Endothelial cell of umbilical vein (primary cell): ENCODE data around the gene OR2T4. TPM values are rescaled to one million over a fixed set of nuclear protein-coding genes. Genes with fewer than 3 reads are reported as not detected.

ENCODE experiments used
- BruUV-seq: library from RNA; stranded (reverse); fragments of 400-500 nt; replicated peaks from 2 replicates; lab custom pipeline; 2021; lab: Mats Ljungman, UMichigan
- CTCF ChIA-PET: fragments of 300-600, 350-600 bp; sonication (Branson Sonifier 250); formaldehyde crosslinking; loops from one replicate; lab custom pipeline; 2021; ENCODE audit warnings: antibody characterized with exemption, inconsistent platforms; lab: Charles Lee
- POLR2A ChIA-PET: fragments of 300-600, 350-600 bp; sonication (Branson Sonifier 250); formaldehyde crosslinking; loops from one replicate; lab custom pipeline; 2021; ENCODE audit warnings: antibody characterized with exemption, inconsistent platforms; lab: Charles Lee
- DNase-seq: peaks from one replicate; pipeline ENCODE4 v3.0.0-alpha.2; 2011; ENCODE audit warnings: low read depth, low spot score
- FAIRE-seq: peaks from 2 replicates; lab custom pipeline; 2011; peaks lifted over from hg19 to GRCh38; lab: Jason Lieb, UNC
- H2AFZ ChIP-seq: 2 replicates; pipeline ENCODE4 v1.6.0; 2012; ENCODE audit warnings: low read depth, low read length, control low read depth, inconsistent platforms
- H3K27ac ChIP-seq: 2 replicates; pipeline ENCODE4 v1.5.1; 2011; ENCODE audit warnings: low read depth, mild to moderate bottlenecking, control low read depth, low read length, moderate library complexity; ENCODE audit not compliant: insufficient read depth
- H3K27me3 ChIP-seq, 2 experiments: 2 replicates each; pipeline versions ENCODE4 v1.6.0 to v1.6.1; 2011; ENCODE audit warnings: low read length in 2 of 2, mixed read lengths in 1 of 2; ENCODE audit not compliant: control insufficient read depth in 2 of 2, insufficient read depth in 2 of 2
- H3K36me3 ChIP-seq, 2 experiments: 2 replicates in 1 of 2; 3 replicates in 1 of 2; pipeline ENCODE4 v1.5.1; 2011; ENCODE audit warnings: low read length in 2 of 2, mild to moderate bottlenecking in 1 of 2, moderate library complexity in 1 of 2; ENCODE audit not compliant: control insufficient read depth in 2 of 2, insufficient read depth in 2 of 2; ENCODE audit errors: extremely low read depth in 1 of 2
- H3K4me1 ChIP-seq: 3 replicates; pipeline ENCODE4 v1.5.1; 2011; ENCODE audit warnings: mild to moderate bottlenecking, low read length; ENCODE audit not compliant: control insufficient read depth, insufficient read depth; ENCODE audit errors: extremely low read depth
- H3K4me2 ChIP-seq: 2 replicates; pipeline ENCODE4 v1.6.1; 2011; ENCODE audit warnings: low read length, control low read depth, mixed read lengths; ENCODE audit not compliant: insufficient read depth
- H3K4me3 ChIP-seq, 3 experiments: fragments of 200-600 bp in 1 of 3; sonication (generic), shearing (Covaris generic) in 1 of 3; replicated peaks in 1 of 3; 2 replicates each; pipeline ENCODE4 v1.5.1; 2011 to 2016; ENCODE audit warnings: control low read depth in 3 of 3, low read length in 3 of 3, mild to moderate bottlenecking in 2 of 3, inconsistent platforms in 1 of 3, low read depth in 1 of 3, moderate library complexity in 1 of 3; ENCODE audit not compliant: insufficient read depth in 1 of 3
- H3K79me2 ChIP-seq: 2 replicates; pipeline ENCODE4 v1.6.0; 2012; ENCODE audit warnings: low read length, inconsistent platforms; ENCODE audit not compliant: control insufficient read depth, insufficient read depth
- H3K9ac ChIP-seq: replicated peaks from 2 replicates; pipeline ENCODE3; 2011; ENCODE audit warnings: low read length, control low read depth; ENCODE audit not compliant: insufficient read depth; ENCODE audit errors: extremely low read depth
- H3K9me1 ChIP-seq: replicated peaks from 3 replicates; pipeline ENCODE4 v1.6.0; 2011; ENCODE audit warnings: mild to moderate bottlenecking, low read length; ENCODE audit not compliant: control insufficient read depth, insufficient read depth; ENCODE audit errors: extremely low read depth
- H3K9me3 ChIP-seq: replicated peaks from 2 replicates; pipeline ENCODE4 v1.5.1; 2012; ENCODE audit warnings: low read length, inconsistent platforms; ENCODE audit not compliant: control insufficient read depth, insufficient read depth
- H4K20me1 ChIP-seq: replicated peaks from 2 replicates; pipeline ENCODE3; 2011; ENCODE audit warnings: mild to moderate bottlenecking, low read length; ENCODE audit not compliant: control insufficient read depth, insufficient read depth; ENCODE audit errors: extremely low read depth
- EZH2 ChIP-seq: IDR thresholded peaks from 2 replicates; pipeline ENCODE4 v1.6.1; 2012; ENCODE audit warnings: borderline replicate concordance, low read depth, mild to moderate bottlenecking, moderate library complexity, low read length, inconsistent platforms; ENCODE audit not compliant: severe bottlenecking
- FOS ChIP-seq: IDR thresholded peaks from 2 replicates; pipeline ENCODE4 v1.6.1; 2011; ENCODE audit warnings: mild to moderate bottlenecking, low read length, moderate library complexity, borderline replicate concordance; ENCODE audit not compliant: insufficient read depth
- GATA2 ChIP-seq: IDR thresholded peaks from 2 replicates; pipeline ENCODE4 v1.7.0; 2011; ENCODE audit warnings: low read depth, mild to moderate bottlenecking, moderate library complexity, mixed read lengths, low read length; ENCODE audit not compliant: insufficient read length, insufficient read depth
- JUN ChIP-seq: IDR thresholded peaks from 2 replicates; pipeline ENCODE4 v1.6.1; 2011; ENCODE audit warnings: borderline replicate concordance, low read depth; ENCODE audit not compliant: insufficient read length, insufficient read depth
- MYC ChIP-seq: IDR thresholded peaks from one replicate; pipeline ENCODE4 v1.6.1; 2011; ENCODE audit warnings: mild to moderate bottlenecking, low read depth, low read length
- POLR2A ChIP-seq: IDR thresholded peaks from 2 replicates; pipeline ENCODE4 v1.6.1; 2012; ENCODE audit warnings: low read depth, mild to moderate bottlenecking, control low read depth, low read length
- POLR2AphosphoS5 ChIP-seq: IDR thresholded peaks from 2 replicates; pipeline ENCODE4 v1.6.1; 2012; ENCODE audit warnings: low read depth, mild to moderate bottlenecking, control low read depth, low read length, moderate library complexity; ENCODE audit not compliant: insufficient read depth
- dilution Hi-C: fragments of 300-500 bp; cut with MboI; formaldehyde crosslinking; loops from one replicate; pipeline ENCODE4 v1.15.0; 2019; ENCODE audit warnings: low sequenced_read_pairs; ENCODE audit not compliant: extremely low pct_ligation_motif_present
- intact Hi-C: fragments of 100-400 bp; cut with micrococcal nuclease; formaldehyde crosslinking; loops from one replicate; pipeline ENCODE4 v1.10.0; 2022
- polyA plus RNA-seq, 4 experiments: library from polyadenylated mRNA; depleted of rRNA in 3 of 4; stranded (reverse) in 3 of 4; unstranded in 1 of 4; fragments of >200 nt; gene quantifications; 2 replicates each; pipeline versions ENCODE4 v1.2.1 to v1.2.3, GENCODE V29; 2011 to 2012; ENCODE audit warnings: missing spikeins in 1 of 4
- total RNA-seq: library from RNA; stranded (reverse); gene quantifications from 2 replicates; pipeline ENCODE4 v1.2.3, GENCODE V29; 2021
- TF ChIP-seq, protein P1 (sequence below), 2 donors: IDR thresholded peaks; 1 replicate in 1 of 2; 2 replicates in 1 of 2; pipeline ENCODE4 v1.5.1; 2011; ENCODE audit warnings: low read length in 2 of 2, mild to moderate bottlenecking in 2 of 2, moderate library complexity in 2 of 2, control low read depth in 1 of 2, inconsistent platforms in 1 of 2, low read depth in 1 of 2; ENCODE audit not compliant: insufficient read depth in 1 of 2; ENCODE audit errors: extremely low read depth in 1 of 2
- TF ChIP-seq, protein P2 (sequence below): IDR thresholded peaks from 2 replicates; pipeline ENCODE4 v1.6.1; 2011; ENCODE audit not compliant: insufficient read depth, insufficient read length

Gene OR2T4
- total and polyA plus RNA-seq, 2 donors (not counting 3 experiments of a cell fraction or from before 2014, with no cell fraction given): not detected

DNA sequence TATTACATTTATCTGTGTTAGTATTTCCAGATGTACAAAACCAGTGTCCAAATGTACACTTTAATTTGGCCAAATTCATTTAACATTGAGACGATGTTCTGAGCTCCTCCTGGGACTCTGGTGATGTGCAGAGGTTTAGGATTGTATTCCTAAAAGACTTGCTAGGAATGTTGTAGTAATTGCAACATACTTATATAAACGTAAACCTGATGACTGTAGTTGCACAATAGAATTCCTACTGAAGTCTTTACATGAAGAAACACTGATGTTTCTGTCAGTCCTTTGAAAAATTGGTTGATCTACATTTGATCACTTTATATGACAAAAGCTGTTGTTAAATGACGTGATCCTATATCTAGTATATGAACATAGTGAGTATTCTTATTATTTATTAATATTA is 18.0 kb upstream of the OR2T4 start:
- intact Hi-C loops (no loop called here), dilution Hi-C loops (no loop called here)
- no peaks in the 10 kb centered on the region for H3K36me3 ChIP-seq
- CTCF ChIA-PET: no interaction called here
- H3K9me1 ChIP-seq: no peaks in the 10 kb centered on the region
- H3K4me1 ChIP-seq: no peaks in the 10 kb centered on the region
- no peak overlapping the region for H2AFZ ChIP-seq
- POLR2A ChIA-PET: no interaction called here
- H3K79me2 ChIP-seq: no peaks in the 10 kb centered on the region
- H3K27me3 ChIP-seq: no peaks in the 10 kb centered on the region
- H3K4me3 ChIP-seq: no peak overlapping the region
- no peak for FAIRE-seq
- H3K9me3 ChIP-seq: no peaks in the 10 kb centered on the region
- TF ChIP-seq EZH2 (no peak), FOS (no peak)
- no peak overlapping the region for H3K4me2 ChIP-seq
- BruUV-seq: no TSS peak
- no peak for DNase-seq
- no peak overlapping the region for H3K27ac ChIP-seq
- H4K20me1 ChIP-seq: no peaks in the 10 kb centered on the region
- H3K9ac ChIP-seq: no peak overlapping the region

GRCh38 chr1:248348475-248348874 is 13.0 kb upstream of the OR2T4 start, which contains the start of gene OR14C36:
TSS of gene OR14C36 (plus strand) at chr1:248348775. CDS start at chr1:248348775, 0 bp downstream.
- dilution Hi-C loops: no loop called here
- H3K9me1 ChIP-seq: no peaks in the 10 kb centered on the region
- CTCF ChIA-PET: no interaction called here

More at GRCh38 chr1:248348475-248348874, 13.0 kb upstream of the OR2T4 start, which contains the start of gene OR14C36:
- FAIRE-seq (no peak), DNase-seq (no peak)
- Histone ChIP-seq H3K9me3 (peaks cover 1% of the 10 kb centered on the region), H3K36me3 (no peaks in the 10 kb centered on the region), H3K4me1 (no peaks in the 10 kb centered on the region), H2AFZ (no peak within 1 kb of the TSS), H3K27me3 (no peaks in the 10 kb centered on the region), H3K27ac (no peak within 1 kb of the TSS), H4K20me1 (no peaks in the 10 kb centered on the region), H3K4me2 (no peak within 1 kb of the TSS), H3K79me2 (no peaks in the 10 kb centered on the region), H3K4me3 (no peak within 1 kb of the TSS), H3K9ac (no peak within 1 kb of the TSS)
- no TSS peak for BruUV-seq
- intact Hi-C loops: no loop called here
- TF ChIP-seq FOS (no peak), POLR2AphosphoS5 (no peak), MYC (no peak), GATA2 (no peak), JUN (no peak), EZH2 (no peak), POLR2A (no peak)
- TF ChIP-seq, protein P1, sequence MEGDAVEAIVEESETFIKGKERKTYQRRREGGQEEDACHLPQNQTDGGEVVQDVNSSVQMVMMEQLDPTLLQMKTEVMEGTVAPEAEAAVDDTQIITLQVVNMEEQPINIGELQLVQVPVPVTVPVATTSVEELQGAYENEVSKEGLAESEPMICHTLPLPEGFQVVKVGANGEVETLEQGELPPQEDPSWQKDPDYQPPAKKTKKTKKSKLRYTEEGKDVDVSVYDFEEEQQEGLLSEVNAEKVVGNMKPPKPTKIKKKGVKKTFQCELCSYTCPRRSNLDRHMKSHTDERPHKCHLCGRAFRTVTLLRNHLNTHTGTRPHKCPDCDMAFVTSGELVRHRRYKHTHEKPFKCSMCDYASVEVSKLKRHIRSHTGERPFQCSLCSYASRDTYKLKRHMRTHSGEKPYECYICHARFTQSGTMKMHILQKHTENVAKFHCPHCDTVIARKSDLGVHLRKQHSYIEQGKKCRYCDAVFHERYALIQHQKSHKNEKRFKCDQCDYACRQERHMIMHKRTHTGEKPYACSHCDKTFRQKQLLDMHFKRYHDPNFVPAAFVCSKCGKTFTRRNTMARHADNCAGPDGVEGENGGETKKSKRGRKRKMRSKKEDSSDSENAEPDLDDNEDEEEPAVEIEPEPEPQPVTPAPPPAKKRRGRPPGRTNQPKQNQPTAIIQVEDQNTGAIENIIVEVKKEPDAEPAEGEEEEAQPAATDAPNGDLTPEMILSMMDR (IDR thresholded peaks at IDR 0.05; ENCODE audit: extremely low read depth in 1 of 2, insufficient read depth in 1 of 2, low read depth in 1 of 2, low read length in 2 of 2): no peak
- TF ChIP-seq, protein P2, sequence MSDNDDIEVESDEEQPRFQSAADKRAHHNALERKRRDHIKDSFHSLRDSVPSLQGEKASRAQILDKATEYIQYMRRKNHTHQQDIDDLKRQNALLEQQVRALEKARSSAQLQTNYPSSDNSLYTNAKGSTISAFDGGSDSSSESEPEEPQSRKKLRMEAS: no peak
- POLR2A ChIA-PET: no interaction called here
